HEK293 (cell line): ENCODE results near the gene RYR2.

Source experiments
- CTCF ChIA-PET: fragments of 350-600 bp; formaldehyde crosslinking; extraction: SDS; loops from one replicate; lab custom pipeline; 2021; ENCODE audit warnings: antibody characterized with exemption; lab: Yijun Ruan, JAX
- POLR2A ChIA-PET: fragments of 300-600 bp; formaldehyde crosslinking; extraction: SDS; loops from one replicate; lab custom pipeline; 2020; ENCODE audit warnings: antibody characterized with exemption, inconsistent platforms; lab: Yijun Ruan, JAX
- H3K27ac ChIP-seq: fragments of 200-500 bp; sonication (Bioruptor generic); 2 replicates; pipeline ENCODE4 v1.5.1; 2014; ENCODE audit warnings: low read depth, low read length, control low read depth, inconsistent platforms; ENCODE audit errors: extremely low read depth
- H3K36me3 ChIP-seq, 2 experiments: fragments of 200-500 bp in 1 of 2; sonication (Bioruptor generic) in 1 of 2; 1 replicate in 1 of 2; 2 replicates in 1 of 2; pipeline ENCODE4 v1.5.1; 2014 to 2017; ENCODE audit warnings: inconsistent platforms in 2 of 2, low read length in 2 of 2; ENCODE audit not compliant: control insufficient read depth in 2 of 2, insufficient read depth in 1 of 2
- H3K4me1 ChIP-seq: fragments of 200-500 bp; sonication (Bioruptor generic); 2 replicates; pipeline ENCODE4 v1.5.1; 2014; ENCODE audit warnings: mild to moderate bottlenecking, low read length, inconsistent platforms; ENCODE audit not compliant: control insufficient read depth, insufficient read depth
- H3K4me3 ChIP-seq: 2 replicates; pipeline ENCODE4 v1.5.1; 2011; ENCODE audit warnings: low read depth, mild to moderate bottlenecking, control low read depth, low read length, moderate library complexity
- H3K9me3 ChIP-seq: fragments of 200-500 bp; sonication (Bioruptor generic); 2 replicates; pipeline ENCODE4 v1.5.1; 2014; ENCODE audit warnings: low read depth, low read length, inconsistent platforms; ENCODE audit not compliant: control insufficient read depth, insufficient read depth
- BCL11A ChIP-seq: fragments of 450-650 bp; formaldehyde crosslinking; IDR thresholded peaks from 2 replicates; pipeline ENCODE4 v1.5.1; 2016; ENCODE audit warnings: low read depth, missing biosample characterization, missing genetic modification characterization
- BCL6B ChIP-seq: fragments of 450-650 bp; formaldehyde crosslinking; IDR thresholded peaks from 2 replicates; pipeline ENCODE4 v1.5.1; 2017; ENCODE audit warnings: missing biosample characterization, missing genetic modification characterization
- EGR2 ChIP-seq: fragments of 450-650 bp; formaldehyde crosslinking; IDR thresholded peaks from 2 replicates; pipeline ENCODE4 v1.5.1; 2016; ENCODE audit warnings: low read depth, missing biosample characterization, missing genetic modification characterization
- GLI4 ChIP-seq: fragments of 450-650 bp; formaldehyde crosslinking; IDR thresholded peaks from 2 replicates; pipeline ENCODE4 v1.5.1; 2016; ENCODE audit warnings: missing biosample characterization, missing genetic modification characterization
- KLF16 ChIP-seq: fragments of 450-650 bp; formaldehyde crosslinking; IDR thresholded peaks from 2 replicates; pipeline ENCODE4 v1.5.1; 2017; ENCODE audit warnings: missing biosample characterization, missing genetic modification characterization
- KLF7 ChIP-seq: fragments of 450-650 bp; formaldehyde crosslinking; IDR thresholded peaks from 2 replicates; pipeline ENCODE4 v1.5.1; 2016; ENCODE audit warnings: missing biosample characterization, missing genetic modification characterization, borderline replicate concordance
- OVOL3 ChIP-seq: fragments of 450-650 bp; formaldehyde crosslinking; IDR thresholded peaks from 2 replicates; pipeline ENCODE4 v1.5.1; 2016; ENCODE audit warnings: missing biosample characterization, missing genetic modification characterization
- PRDM4 ChIP-seq: fragments of 450-650 bp; formaldehyde crosslinking; IDR thresholded peaks from 2 replicates; pipeline ENCODE4 v1.5.1; 2017; ENCODE audit warnings: missing biosample characterization, missing genetic modification characterization
- TCF7L2 ChIP-seq: IDR thresholded peaks from 2 replicates; pipeline ENCODE4 v1.6.1; 2011; ENCODE audit warnings: low read depth, mild to moderate bottlenecking, inconsistent platforms, low read length, moderate library complexity, borderline replicate concordance
- ZBTB11 ChIP-seq: fragments of 450-650 bp; formaldehyde crosslinking; conservative IDR thresholded peaks from 2 replicates; pipeline ENCODE4 v1.5.1; 2016; ENCODE audit warnings: low read depth, missing biosample characterization, missing genetic modification characterization
- ZBTB49 ChIP-seq: fragments of 450-650 bp; formaldehyde crosslinking; IDR thresholded peaks from 2 replicates; pipeline ENCODE4 v1.5.1; 2016; ENCODE audit warnings: missing biosample characterization, missing genetic modification characterization, low read depth
- ZBTB8A ChIP-seq: fragments of 450-650 bp; formaldehyde crosslinking; IDR thresholded peaks from 2 replicates; pipeline ENCODE4 v1.5.1; 2016; ENCODE audit warnings: missing biosample characterization, missing genetic modification characterization
- ZFHX2 ChIP-seq: fragments of 450-650 bp; formaldehyde crosslinking; conservative IDR thresholded peaks from 2 replicates; pipeline ENCODE4 v1.5.1; 2016; ENCODE audit warnings: missing biosample characterization, missing genetic modification characterization
- ZNF473 ChIP-seq: fragments of 450-650 bp; formaldehyde crosslinking; IDR thresholded peaks from 2 replicates; pipeline ENCODE4 v1.5.1; 2017; ENCODE audit warnings: missing biosample characterization, missing genetic modification characterization
- ZNF488 ChIP-seq: fragments of 450-650 bp; formaldehyde crosslinking; IDR thresholded peaks from 2 replicates; pipeline ENCODE4 v1.5.1; 2016; ENCODE audit warnings: missing biosample characterization, missing genetic modification characterization
- ZNF501 ChIP-seq: fragments of 450-650 bp; formaldehyde crosslinking; IDR thresholded peaks from 2 replicates; pipeline ENCODE4 v1.5.1; 2016; ENCODE audit warnings: missing biosample characterization, missing genetic modification characterization
- ZNF558 ChIP-seq: fragments of 450-650 bp; formaldehyde crosslinking; IDR thresholded peaks from 2 replicates; pipeline ENCODE4 v1.5.1; 2016; ENCODE audit warnings: missing biosample characterization, missing genetic modification characterization
- ZNF600 ChIP-seq: fragments of 450-650 bp; formaldehyde crosslinking; IDR thresholded peaks from 2 replicates; pipeline ENCODE4 v1.5.1; 2016; ENCODE audit warnings: missing biosample characterization, missing genetic modification characterization
- ZNF747 ChIP-seq: fragments of 450-650 bp; formaldehyde crosslinking; IDR thresholded peaks from 2 replicates; pipeline ENCODE4 v1.5.1; 2016; ENCODE audit warnings: missing biosample characterization, missing genetic modification characterization

RYR2 gene

GRCh38 chr1:237327061-237327460, 285.1 kb downstream of the RYR2 start:
- CTCF ChIA-PET: interaction anchor here (1.2 kb wide), 1 partner anchor 221 kb away, joined by 5 read pairs; no protein-coding TSS in a partner anchor
- POLR2A ChIA-PET: no interaction called here
- no peak overlapping the region for H3K27ac ChIP-seq

DNA sequence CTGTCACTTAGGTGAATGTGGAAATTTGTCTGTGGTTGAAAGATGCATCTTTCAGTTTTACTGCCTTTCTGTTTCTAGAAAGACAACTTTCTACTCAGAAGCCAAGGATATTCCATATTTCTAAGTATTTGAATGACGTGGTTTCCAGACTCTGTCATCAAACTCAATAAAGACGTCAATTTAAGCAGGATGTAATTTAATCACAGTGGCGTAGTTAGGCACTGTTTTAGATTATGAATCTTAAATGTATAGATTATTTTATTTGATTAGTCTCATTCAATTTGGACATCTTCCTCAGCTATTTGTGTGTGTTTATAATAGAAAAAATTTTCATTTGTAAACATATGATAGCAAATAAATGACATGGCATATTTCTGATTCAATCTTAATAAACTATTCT, 298.9 kb downstream of the RYR2 start:
- H3K27ac ChIP-seq: no peak overlapping the region
- CTCF ChIA-PET: no interaction called here
- TF ChIP-seq BCL11A: no peak
- no peak for TF ChIP-seq ZBTB49
- no peak for TF ChIP-seq ZBTB11
- TF ChIP-seq KLF16 (tag by site-specific recombination): no peak
- no peak for TF ChIP-seq ZNF473 (tag by site-specific recombination)
- no peak for TF ChIP-seq OVOL3 (tag by site-specific recombination)
- no peak for TF ChIP-seq ZNF747 (tag by site-specific recombination)
- TF ChIP-seq BCL6B (tag by site-specific recombination): 0 out of 2 replicates have a peak, but pooled peaks have one; percentile 35
- TF ChIP-seq ZNF558 (tag by site-specific recombination): no peak

More at GRCh38 chr1:237327061-237327460, 285.1 kb downstream of the RYR2 start:
- no peaks in the 10 kb centered on the region for H3K4me1 ChIP-seq
- H3K4me3 ChIP-seq: no peak overlapping the region
- TF ChIP-seq ZFHX2 (tag by site-specific recombination) (peak; percentile 78), KLF7 (tag by site-specific recombination) (no peak), TCF7L2 (peak; percentile 46; the same call in 1 of the 2 replicates), ZNF600 (tag by site-specific recombination) (no peak), ZNF488 (tag by site-specific recombination) (no peak), ZNF501 (tag by site-specific recombination) (no peak), GLI4 (no peak), EGR2 (tag by site-specific recombination) (0 out of 2 replicates have a peak, but pooled peaks have one; percentile 49), PRDM4 (no peak), ZBTB8A (tag by site-specific recombination) (no peak)
- H3K9me3 ChIP-seq: no peaks in the 10 kb centered on the region
- no peaks in the 10 kb centered on the region for H3K36me3 ChIP-seq

More for the DNA sequence above, 298.9 kb downstream of the RYR2 start:
- H3K36me3 ChIP-seq: no peaks in the 10 kb centered on the region
- no peaks in the 10 kb centered on the region for H3K9me3 ChIP-seq
- no peaks in the 10 kb centered on the region for H3K4me1 ChIP-seq
- POLR2A ChIA-PET: no interaction called here
- no peak overlapping the region for H3K4me3 ChIP-seq
